ENCODE data around the gene IGLL5.

Gene IGLL5

DNA sequence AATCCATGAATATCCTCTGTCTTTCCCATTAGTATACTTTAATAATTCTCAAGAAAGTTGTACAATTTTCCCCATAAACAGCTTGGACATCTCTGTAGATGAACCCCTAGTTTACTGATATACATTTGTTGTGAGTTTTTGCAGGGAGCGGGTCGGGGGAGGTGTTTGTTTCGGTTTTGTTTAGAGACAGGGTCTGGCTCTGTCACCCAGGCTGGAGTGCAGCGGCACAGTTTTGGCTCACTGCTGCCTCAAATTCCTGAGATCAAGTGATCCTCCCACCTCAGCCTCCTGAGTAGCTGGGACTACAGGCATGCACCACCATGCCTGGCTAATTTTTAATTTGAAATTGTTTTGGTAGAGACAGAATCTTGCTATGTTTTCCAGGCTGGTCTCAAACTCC is 57.6 kb downstream of the IGLL5 start:
- no peak for DNase-seq (ENCODE audit: low read depth)
- in situ Hi-C loops (cut with HindIII; ENCODE audit: low sequenced_read_pairs): no loop called here
- TF ChIP-seq, protein P1, sequence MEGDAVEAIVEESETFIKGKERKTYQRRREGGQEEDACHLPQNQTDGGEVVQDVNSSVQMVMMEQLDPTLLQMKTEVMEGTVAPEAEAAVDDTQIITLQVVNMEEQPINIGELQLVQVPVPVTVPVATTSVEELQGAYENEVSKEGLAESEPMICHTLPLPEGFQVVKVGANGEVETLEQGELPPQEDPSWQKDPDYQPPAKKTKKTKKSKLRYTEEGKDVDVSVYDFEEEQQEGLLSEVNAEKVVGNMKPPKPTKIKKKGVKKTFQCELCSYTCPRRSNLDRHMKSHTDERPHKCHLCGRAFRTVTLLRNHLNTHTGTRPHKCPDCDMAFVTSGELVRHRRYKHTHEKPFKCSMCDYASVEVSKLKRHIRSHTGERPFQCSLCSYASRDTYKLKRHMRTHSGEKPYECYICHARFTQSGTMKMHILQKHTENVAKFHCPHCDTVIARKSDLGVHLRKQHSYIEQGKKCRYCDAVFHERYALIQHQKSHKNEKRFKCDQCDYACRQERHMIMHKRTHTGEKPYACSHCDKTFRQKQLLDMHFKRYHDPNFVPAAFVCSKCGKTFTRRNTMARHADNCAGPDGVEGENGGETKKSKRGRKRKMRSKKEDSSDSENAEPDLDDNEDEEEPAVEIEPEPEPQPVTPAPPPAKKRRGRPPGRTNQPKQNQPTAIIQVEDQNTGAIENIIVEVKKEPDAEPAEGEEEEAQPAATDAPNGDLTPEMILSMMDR (IDR thresholded peaks at IDR 0.05; ENCODE audit: low read depth, low read length, missing control alignments): no peak
- no peak overlapping the region for H3K4me3 ChIP-seq (ENCODE audit: low read depth, low read length)
